ENCODE data around the gene SEMA6D. TPM values are rescaled to one million over a fixed set of nuclear protein-coding genes. Genes with fewer than 3 reads are reported as not detected.
"Not testable (repeated sequence)": the region's sequence is repeated elsewhere in the genome, so short reads cannot be mapped to it uniquely, and the experiment has no call there.

Gene SEMA6D
- total RNA-seq, 3 donors from 2014 or later: not detected

DNA sequence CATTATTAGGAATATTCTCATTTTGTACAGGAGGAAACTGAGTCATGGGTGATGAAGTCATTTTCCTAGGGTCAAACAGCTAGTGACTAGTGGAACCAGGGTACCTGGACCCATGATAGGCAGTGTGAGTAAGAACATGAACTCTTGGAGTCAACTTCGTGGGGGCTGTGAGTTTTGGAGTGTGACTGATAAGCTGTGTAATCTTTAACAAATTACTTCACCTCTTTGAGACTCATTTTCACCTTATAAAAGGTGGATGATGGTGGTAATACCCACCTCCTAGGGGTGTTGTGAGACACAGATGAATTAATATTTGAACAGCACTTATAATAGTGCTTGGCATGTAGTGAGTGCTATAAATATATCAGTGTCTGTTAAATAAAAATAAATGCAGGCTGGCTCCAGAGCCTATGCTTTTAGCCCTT is 9.1 kb downstream of the SEMA6D start:
- ATAC-seq (no peak), DNase-seq (no peak)
- no peaks in the 10 kb centered on the region for H3K36me3 Mint-ChIP-seq (ENCODE audit: insufficient read depth)
- no peak overlapping the region for H3K4me3 Mint-ChIP-seq
- no peaks in the 10 kb centered on the region for H3K9me3 Mint-ChIP-seq
- H3K27me3 Mint-ChIP-seq (ENCODE audit: low read depth): peaks cover 7% of the 10 kb centered on the region
- no peaks in the 10 kb centered on the region for H3K4me1 Mint-ChIP-seq (ENCODE audit: low read depth)

DNA sequence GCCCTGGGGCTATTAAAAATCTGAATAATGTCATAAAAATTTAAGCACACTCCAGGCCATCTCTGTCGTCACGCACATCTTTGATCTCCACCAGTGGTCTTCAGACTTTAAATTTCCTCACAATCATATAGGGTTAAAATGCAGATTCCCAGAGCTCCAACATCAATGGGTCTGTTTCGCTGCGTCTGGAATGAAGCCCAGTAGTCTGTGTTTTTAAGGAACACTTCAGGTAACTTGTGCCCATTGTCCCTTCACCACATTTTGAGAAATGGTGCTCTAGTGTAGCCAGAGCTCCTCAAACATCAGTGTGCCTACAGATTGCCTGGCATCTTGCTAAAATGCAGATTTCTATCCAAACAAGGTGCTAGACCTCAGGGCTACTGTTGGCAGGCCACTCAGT is 9.8 kb downstream of the SEMA6D start:
- Mint-ChIP-seq H3K9me3 (no peaks in the 10 kb centered on the region), H3K27me3 (ENCODE audit: low read depth) (no peaks in the 10 kb centered on the region), H3K4me1 (ENCODE audit: low read depth) (no peaks in the 10 kb centered on the region), H3K36me3 (ENCODE audit: insufficient read depth) (no peaks in the 10 kb centered on the region), H3K4me3 (no peak overlapping the region)
- DNase-seq (no peak), ATAC-seq (no peak)

DNA sequence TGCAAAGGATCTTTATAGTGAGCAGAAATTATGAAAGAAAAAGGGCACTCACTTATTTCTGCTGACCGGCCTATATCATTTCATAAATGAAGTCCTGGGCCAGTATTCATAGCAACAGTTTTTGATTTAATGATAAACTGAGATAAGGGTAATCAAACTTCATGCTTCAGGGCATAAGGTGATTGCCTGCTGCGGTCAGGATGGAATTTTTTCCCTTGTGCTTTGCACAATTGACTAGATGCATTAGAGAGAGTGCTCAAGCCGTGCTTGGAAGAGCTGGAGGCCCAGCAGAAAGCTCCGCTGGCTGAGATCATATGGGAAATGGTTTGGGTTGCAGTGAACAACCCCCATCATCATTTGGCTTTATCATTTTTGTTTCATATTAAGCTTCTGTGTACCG is 10.4 kb downstream of the SEMA6D start:
- ATAC-seq: no peak
- Mint-ChIP-seq H3K9me3 (no peaks in the 10 kb centered on the region), H3K36me3 (ENCODE audit: insufficient read depth) (no peaks in the 10 kb centered on the region), H3K4me1 (ENCODE audit: low read depth) (no peaks in the 10 kb centered on the region), H3K4me3 (no peak overlapping the region), H3K27me3 (ENCODE audit: low read depth) (no peaks in the 10 kb centered on the region)
- DNase-seq: no peak

DNA sequence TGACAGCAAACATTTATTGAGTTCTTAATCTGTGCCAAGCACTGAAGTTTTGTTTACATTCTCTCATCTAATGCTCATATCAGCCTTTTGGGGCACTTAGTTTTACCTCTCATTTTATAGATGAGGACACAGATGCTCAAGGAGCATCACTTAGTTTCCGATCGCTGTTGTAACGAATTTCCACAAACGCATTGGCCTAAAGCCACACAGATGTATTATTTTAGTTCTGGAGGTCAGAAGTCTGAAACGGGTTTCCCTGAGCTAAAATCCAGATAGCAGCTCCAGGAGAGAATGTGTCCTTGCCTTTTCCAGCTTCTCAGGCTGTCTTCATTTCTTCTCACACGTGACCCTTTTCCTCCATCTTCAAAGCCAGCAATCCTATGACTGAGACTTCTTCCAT is 11.1 kb downstream of the SEMA6D start:
- no peaks in the 10 kb centered on the region for H3K27me3 Mint-ChIP-seq (ENCODE audit: low read depth)
- no peak overlapping the region for H3K4me3 Mint-ChIP-seq
- no peaks in the 10 kb centered on the region for H3K9me3 Mint-ChIP-seq
- DNase-seq: no peak
- no peak for ATAC-seq
- no peaks in the 10 kb centered on the region for H3K4me1 Mint-ChIP-seq (ENCODE audit: low read depth)
- no peaks in the 10 kb centered on the region for H3K36me3 Mint-ChIP-seq (ENCODE audit: insufficient read depth)

DNA sequence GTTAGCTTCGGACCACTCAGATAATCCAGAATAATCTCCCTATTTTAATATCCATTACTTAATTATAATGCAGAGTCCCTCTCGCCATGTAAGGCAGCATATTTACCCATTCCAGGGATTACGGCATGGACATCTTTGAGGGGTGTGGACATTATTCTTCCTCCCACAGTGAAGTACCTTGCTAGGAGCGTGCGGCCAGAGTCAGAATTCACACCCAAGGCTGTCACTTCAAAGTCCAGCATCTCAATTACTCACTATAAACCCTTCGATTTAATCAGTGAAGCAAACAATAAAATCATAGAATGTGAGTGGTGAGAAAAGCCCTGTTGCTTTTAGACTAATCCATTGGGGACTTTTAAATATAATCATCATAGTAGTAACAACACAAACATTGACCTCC is 11.6 kb downstream of the SEMA6D start:
- H3K27me3 Mint-ChIP-seq (ENCODE audit: low read depth): no peaks in the 10 kb centered on the region
- ATAC-seq: no peak

DNA sequence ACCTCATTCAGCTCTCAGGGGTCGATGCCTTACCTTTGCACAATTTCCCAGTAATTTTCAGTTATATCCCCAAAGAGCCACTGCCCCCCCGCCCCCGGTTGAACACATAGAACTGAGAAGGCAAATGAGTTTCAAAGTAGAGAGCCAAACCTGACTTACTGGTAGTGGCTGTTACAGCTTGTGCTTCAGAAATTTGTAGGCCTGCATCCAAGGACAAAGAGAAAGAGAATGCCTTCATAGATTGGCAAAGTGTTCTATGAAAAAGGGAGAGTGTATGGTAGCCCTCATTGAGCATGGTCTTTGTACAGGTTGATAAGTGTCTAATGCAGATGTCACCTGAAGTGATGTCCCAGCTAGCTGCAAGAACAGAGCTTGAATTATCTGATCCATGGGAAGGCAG is 13.9 kb downstream of the SEMA6D start:
- no peaks in the 10 kb centered on the region for H3K9me3 Mint-ChIP-seq
- no peak overlapping the region for H3K4me3 Mint-ChIP-seq
- no peak for DNase-seq
- no peak for ATAC-seq
- H3K27me3 Mint-ChIP-seq (ENCODE audit: low read depth): no peaks in the 10 kb centered on the region
- no peaks in the 10 kb centered on the region for H3K4me1 Mint-ChIP-seq (ENCODE audit: low read depth)
- no peaks in the 10 kb centered on the region for H3K36me3 Mint-ChIP-seq (ENCODE audit: insufficient read depth)

More for the DNA sequence above, 11.6 kb downstream of the SEMA6D start:
- Mint-ChIP-seq H3K36me3 (ENCODE audit: insufficient read depth) (no peaks in the 10 kb centered on the region), H3K9me3 (no peaks in the 10 kb centered on the region), H3K4me3 (no peak overlapping the region), H3K4me1 (ENCODE audit: low read depth) (no peaks in the 10 kb centered on the region)
- DNase-seq: no peak

DNA sequence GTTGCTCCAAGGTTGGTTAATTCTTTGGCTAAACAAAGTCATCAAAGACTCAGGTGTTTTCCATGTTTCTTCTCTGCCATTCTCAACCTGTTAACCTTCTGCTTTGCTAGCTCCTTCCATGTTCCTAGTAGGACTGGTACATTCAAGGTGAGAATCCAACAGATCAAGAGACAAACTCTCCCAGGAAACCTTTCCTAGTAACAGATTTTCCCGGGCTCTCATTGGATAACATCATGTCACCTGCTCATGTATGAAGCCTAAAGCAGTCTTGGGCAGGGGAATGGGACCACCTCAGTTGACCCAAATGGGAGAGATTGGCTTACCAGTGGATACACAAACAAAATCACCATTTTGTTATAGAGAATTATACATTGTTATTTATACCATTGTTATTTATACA is 14.9 kb downstream of the SEMA6D start:
- H3K36me3 Mint-ChIP-seq (ENCODE audit: insufficient read depth): no peaks in the 10 kb centered on the region
- ATAC-seq (no peak), DNase-seq (no peak)
- no peaks in the 10 kb centered on the region for H3K27me3 Mint-ChIP-seq (ENCODE audit: low read depth)
- H3K4me3 Mint-ChIP-seq: no peak overlapping the region
- H3K9me3 Mint-ChIP-seq: no peaks in the 10 kb centered on the region
- no peaks in the 10 kb centered on the region for H3K4me1 Mint-ChIP-seq (ENCODE audit: low read depth)

DNA sequence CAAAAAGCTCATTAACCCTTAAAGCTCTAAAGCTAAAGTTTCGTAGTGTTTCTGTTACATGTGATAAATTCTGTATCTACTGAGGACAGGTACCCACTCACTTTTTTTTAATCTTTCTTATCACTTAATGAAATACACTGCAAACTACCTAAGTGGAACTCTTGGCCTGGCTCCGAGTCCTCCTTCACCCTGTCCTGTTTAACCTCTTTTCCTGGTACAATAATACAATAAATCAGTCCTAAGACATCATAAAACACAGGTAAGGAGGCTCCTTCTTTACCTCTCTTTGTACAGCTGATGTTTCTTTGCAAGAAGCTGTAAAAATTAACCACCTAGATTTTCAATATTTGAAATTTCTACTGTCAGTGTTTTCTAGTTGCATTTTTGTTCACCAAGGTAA is 15.8 kb downstream of the SEMA6D start:
- H3K27me3 Mint-ChIP-seq (ENCODE audit: low read depth): no peaks in the 10 kb centered on the region

DNA sequence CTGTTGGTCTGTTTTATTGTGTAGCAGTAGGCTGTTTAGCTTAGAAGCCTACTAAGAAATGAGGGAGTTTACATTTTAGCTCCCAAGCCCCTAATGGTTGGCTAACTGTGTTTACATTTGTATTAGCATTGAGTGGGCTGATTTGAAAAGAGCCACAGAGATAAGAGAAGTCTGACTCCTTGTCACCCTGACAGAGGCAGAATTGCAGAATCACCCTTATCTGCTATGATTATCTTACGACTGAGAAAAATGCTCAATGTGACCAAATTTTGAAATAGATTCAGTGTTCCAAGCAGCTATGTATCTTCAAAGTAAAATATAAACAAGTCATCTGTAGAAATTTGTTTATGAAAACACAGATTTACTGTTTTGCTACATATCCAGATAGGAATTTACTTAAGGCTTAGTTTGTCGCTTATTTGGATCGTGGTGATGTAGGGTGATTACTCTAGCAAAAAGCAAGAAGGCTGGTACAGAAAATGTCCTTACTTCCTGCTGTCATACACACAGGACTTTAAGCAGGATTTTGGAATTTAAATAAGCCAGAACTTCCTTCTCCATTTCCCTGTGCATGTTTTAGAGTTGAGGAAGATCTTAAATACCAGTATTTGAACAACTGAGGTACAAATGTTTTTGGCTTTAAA is 19.0 kb downstream of the SEMA6D start:
- Mint-ChIP-seq H3K36me3 (ENCODE audit: insufficient read depth) (no peaks in the 10 kb centered on the region), H3K27me3 (ENCODE audit: low read depth) (no peaks in the 10 kb centered on the region), H3K4me1 (ENCODE audit: low read depth) (no peaks in the 10 kb centered on the region), H3K9me3 (no peaks in the 10 kb centered on the region), H3K4me3 (no peak overlapping the region)
- no peak for DNase-seq
- no peak for ATAC-seq

More for the DNA sequence above, 15.8 kb downstream of the SEMA6D start:
- no peak for ATAC-seq
- no peaks in the 10 kb centered on the region for H3K36me3 Mint-ChIP-seq (ENCODE audit: insufficient read depth)
- no peaks in the 10 kb centered on the region for H3K9me3 Mint-ChIP-seq
- no peaks in the 10 kb centered on the region for H3K4me1 Mint-ChIP-seq (ENCODE audit: low read depth)
- no peak overlapping the region for H3K4me3 Mint-ChIP-seq
- DNase-seq: no peak

DNA sequence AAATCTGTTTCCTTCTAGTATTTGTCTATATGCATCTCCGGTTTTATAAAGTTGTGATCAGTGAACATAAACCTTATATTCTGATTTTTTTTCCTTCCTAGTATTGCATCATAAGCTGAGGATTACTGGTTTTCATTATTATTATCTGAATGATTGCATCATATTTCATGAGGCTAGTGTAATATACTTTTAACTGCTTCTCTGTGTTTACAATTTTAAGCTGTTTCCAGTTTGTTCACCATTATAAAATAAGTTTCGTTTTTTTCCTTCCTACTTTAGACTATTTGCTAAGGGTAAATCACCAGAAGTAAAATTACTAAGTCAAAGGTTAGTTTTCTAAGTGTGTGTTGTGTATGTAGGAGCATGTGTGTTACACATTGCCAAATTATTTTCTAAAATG is 20.2 kb downstream of the SEMA6D start:
- H3K4me3 Mint-ChIP-seq: no peak overlapping the region
- no peaks in the 10 kb centered on the region for H3K27me3 Mint-ChIP-seq (ENCODE audit: low read depth)
- DNase-seq (no peak), ATAC-seq (no peak)
- H3K36me3 Mint-ChIP-seq (ENCODE audit: insufficient read depth): no peaks in the 10 kb centered on the region
- no peaks in the 10 kb centered on the region for H3K9me3 Mint-ChIP-seq
- H3K4me1 Mint-ChIP-seq (ENCODE audit: low read depth): no peaks in the 10 kb centered on the region

DNA sequence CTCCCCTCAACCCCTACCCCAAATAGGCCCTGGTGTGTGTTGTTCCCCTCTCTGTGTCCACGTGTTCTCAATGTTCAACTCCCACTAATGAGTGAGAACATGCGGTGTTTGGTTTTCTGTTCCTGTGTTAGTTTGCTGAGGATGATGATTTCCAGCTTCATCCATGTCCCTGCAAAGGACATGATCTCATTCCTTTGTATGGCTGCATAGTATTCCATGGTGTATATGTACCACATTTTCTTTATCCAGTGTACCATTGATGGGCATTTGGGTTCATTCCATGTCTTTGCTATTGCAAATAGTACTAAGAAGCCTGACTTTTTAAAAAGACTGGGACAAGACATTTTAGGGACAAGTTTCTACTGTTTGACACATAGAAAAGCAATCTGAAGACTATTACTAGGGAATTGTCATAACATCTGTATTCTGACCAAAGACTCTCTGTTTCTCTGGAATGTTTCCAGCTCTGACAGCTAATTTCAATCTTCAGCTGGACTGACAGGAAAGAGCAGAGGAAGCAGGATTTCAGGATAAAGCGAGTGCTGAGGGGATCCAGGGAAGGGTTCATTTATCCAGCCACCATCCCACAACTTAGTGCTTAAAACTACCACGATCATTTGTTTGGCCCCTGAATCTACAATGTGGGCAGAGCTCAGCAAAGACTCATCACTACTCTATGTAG is 21.0 kb downstream of the SEMA6D start:
- not testable (repeated sequence) for H3K27me3 Mint-ChIP-seq (ENCODE audit: low read depth)

DNA sequence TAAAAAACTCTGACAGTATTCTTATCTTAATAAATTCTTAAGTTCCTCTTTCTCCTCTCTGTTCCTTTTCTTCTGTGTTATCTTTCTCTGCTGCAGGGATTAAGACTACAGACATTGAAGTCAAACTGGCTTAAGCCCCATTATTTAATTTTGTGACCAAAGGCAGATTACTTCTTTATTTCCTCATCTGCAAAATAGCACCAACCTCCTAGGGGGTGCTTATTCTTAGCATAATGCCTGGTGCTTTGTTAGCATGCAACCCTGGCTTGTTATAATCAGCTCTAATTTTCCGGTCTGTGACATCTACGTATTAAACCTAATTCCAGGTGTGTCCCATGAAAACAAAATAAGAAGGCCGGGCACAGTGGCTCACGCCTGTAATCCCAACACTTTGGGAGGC is 23.8 kb downstream of the SEMA6D start:
- H3K9me3 Mint-ChIP-seq: no peaks in the 10 kb centered on the region
- H3K4me1 Mint-ChIP-seq (ENCODE audit: low read depth): no peaks in the 10 kb centered on the region
- ATAC-seq (no peak), DNase-seq (no peak)
- H3K27me3 Mint-ChIP-seq (ENCODE audit: low read depth): no peaks in the 10 kb centered on the region
- H3K36me3 Mint-ChIP-seq (ENCODE audit: insufficient read depth): no peaks in the 10 kb centered on the region
- H3K4me3 Mint-ChIP-seq: no peak overlapping the region

More for the DNA sequence above, 21.0 kb downstream of the SEMA6D start:
- not testable (repeated sequence) for H3K9me3 Mint-ChIP-seq; DNase-seq; H3K36me3 Mint-ChIP-seq (ENCODE audit: insufficient read depth); H3K4me3 Mint-ChIP-seq; H3K4me1 Mint-ChIP-seq (ENCODE audit: low read depth); ATAC-seq

DNA sequence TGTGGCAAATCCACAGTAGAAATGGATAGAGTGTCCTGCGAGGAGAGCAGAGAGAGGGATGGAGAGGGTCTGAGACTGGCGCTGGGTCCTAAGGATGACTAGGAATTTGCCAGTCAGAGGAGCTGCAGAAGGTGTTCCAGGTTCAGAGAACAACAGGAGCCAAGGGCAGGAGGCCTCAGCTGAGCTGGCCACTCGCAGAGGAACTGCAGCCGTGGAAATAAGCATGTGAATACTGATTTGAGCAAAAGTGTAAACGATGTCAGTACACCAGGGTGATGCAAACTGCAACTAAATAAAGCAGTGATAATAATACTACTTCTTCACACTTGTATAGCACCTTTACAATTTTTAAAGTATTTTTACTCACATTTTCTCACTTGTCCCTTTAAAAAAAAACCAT is 24.6 kb downstream of the SEMA6D start:
- ATAC-seq (no peak), DNase-seq (no peak)
- no peaks in the 10 kb centered on the region for H3K4me1 Mint-ChIP-seq (ENCODE audit: low read depth)
- no peaks in the 10 kb centered on the region for H3K9me3 Mint-ChIP-seq
- H3K36me3 Mint-ChIP-seq (ENCODE audit: insufficient read depth): no peaks in the 10 kb centered on the region
- H3K27me3 Mint-ChIP-seq (ENCODE audit: low read depth): no peaks in the 10 kb centered on the region
- no peak overlapping the region for H3K4me3 Mint-ChIP-seq

DNA sequence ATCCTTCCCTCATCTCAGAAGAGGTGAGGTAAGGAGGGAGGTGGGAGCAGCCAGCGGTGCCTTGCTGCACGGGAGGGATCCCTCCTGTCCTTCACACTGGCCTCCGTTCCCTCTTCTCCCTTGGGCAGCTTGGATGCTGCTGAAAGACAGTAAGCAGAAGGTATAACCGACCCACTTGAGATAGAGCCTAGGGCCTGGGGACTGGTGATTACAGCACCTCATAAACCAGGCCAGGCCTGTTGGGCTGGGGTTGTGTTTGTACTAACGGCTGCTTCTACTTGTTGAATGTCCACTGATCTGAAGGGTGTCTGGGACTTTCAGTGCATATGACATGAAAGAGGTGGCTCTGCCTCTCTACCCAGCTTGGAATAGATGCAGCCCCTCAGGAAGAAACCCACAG is 25.0 kb downstream of the SEMA6D start:
- no peak for DNase-seq
- H3K36me3 Mint-ChIP-seq (ENCODE audit: insufficient read depth): no peaks in the 10 kb centered on the region
- H3K4me3 Mint-ChIP-seq: no peak overlapping the region
- no peaks in the 10 kb centered on the region for H3K27me3 Mint-ChIP-seq (ENCODE audit: low read depth)
- no peaks in the 10 kb centered on the region for H3K4me1 Mint-ChIP-seq (ENCODE audit: low read depth)
- no peaks in the 10 kb centered on the region for H3K9me3 Mint-ChIP-seq
- no peak for ATAC-seq

DNA sequence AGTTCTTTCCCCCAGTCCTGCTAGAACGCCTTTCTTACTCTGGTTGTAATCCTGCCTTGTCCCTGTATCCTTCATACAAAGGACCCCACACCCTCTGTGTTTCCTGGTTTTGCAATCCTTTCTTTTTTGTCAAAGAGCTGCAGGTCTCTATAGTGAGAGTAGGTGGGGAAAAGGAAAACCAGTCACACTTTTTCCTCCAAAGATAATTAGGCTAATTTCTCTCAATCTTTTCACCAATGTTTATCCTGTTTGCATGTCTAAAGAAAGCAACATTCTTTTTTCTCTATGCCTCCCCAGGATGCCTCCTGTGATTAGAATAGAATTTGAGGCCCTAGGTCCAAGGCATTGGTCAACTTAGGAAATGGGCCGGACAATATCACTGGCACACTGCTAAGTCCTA is 25.4 kb downstream of the SEMA6D start:
- H3K36me3 Mint-ChIP-seq (ENCODE audit: insufficient read depth): no peaks in the 10 kb centered on the region
- no peaks in the 10 kb centered on the region for H3K4me1 Mint-ChIP-seq (ENCODE audit: low read depth)
- no peak for ATAC-seq
- H3K27me3 Mint-ChIP-seq (ENCODE audit: low read depth): no peaks in the 10 kb centered on the region
- no peaks in the 10 kb centered on the region for H3K9me3 Mint-ChIP-seq
- H3K4me3 Mint-ChIP-seq: no peak overlapping the region
- DNase-seq: no peak
